IPS-18c (cell line): Measurements from ENCODE around the gene CASS4.

Experiments used
- H3K4me3 ChIP-seq: 2 replicates; pipeline ENCODE4 v1.7.0; 2013; ENCODE audit warnings: low read depth, mild to moderate bottlenecking, low read length, moderate library complexity; ENCODE audit not compliant: insufficient read depth
- H3K9me3 ChIP-seq: one replicate; pipeline ENCODE4 v1.6.1; 2013; ENCODE audit warnings: mild to moderate bottlenecking, low read length, moderate library complexity; ENCODE audit not compliant: control insufficient read depth, insufficient read depth

The CASS4 gene

GRCh38 chr20:56411759-56412472 lies at the start of gene CASS4:
CASS4 (plus strand) TSS chr20:56412260; CDS start chr20:56412459, 199 bp downstream.
- H3K4me3 ChIP-seq: no peak within 1 kb of the TSS
- H3K9me3 ChIP-seq: no peaks in the 10 kb centered on the region

GRCh38 chr20:56362833-56363413 lies 49.1 kb upstream of the CASS4 start:
- no peak overlapping the region for H3K4me3 ChIP-seq
- H3K9me3 ChIP-seq: no peaks in the 10 kb centered on the region

- H3K9me3 ChIP-seq: no peaks in the 10 kb centered on the region
- H3K4me3 ChIP-seq: no peak overlapping the region
Measured at GRCh38 chr20:56363491-56363890, 48.6 kb upstream of the CASS4 start.

GRCh38 chr20:56368351-56369134 lies 43.5 kb upstream of the CASS4 start:
- H3K4me3 ChIP-seq: no peak overlapping the region
- no peaks in the 10 kb centered on the region for H3K9me3 ChIP-seq

GRCh38 chr20:56369179-56369578 lies 42.9 kb upstream of the CASS4 start:
- Histone ChIP-seq H3K4me3 (no peak overlapping the region), H3K9me3 (no peaks in the 10 kb centered on the region)

GRCh38 chr20:56371977-56372376 lies 40.1 kb upstream of the CASS4 start:
- Histone ChIP-seq H3K9me3 (no peaks in the 10 kb centered on the region), H3K4me3 (no peak overlapping the region)

- no peaks in the 10 kb centered on the region for H3K9me3 ChIP-seq
- H3K4me3 ChIP-seq: no peak overlapping the region
Measured at GRCh38 chr20:56372850-56373249, 39.2 kb upstream of the CASS4 start.

- Histone ChIP-seq H3K9me3 (no peaks in the 10 kb centered on the region), H3K4me3 (no peak overlapping the region)
Measured at GRCh38 chr20:56373942-56374341, 38.1 kb upstream of the CASS4 start.

- Histone ChIP-seq H3K4me3 (no peak overlapping the region), H3K9me3 (no peaks in the 10 kb centered on the region)
Measured at GRCh38 chr20:56376331-56376730, 35.7 kb upstream of the CASS4 start.

- no peaks in the 10 kb centered on the region for H3K9me3 ChIP-seq
- no peak overlapping the region for H3K4me3 ChIP-seq
Measured at GRCh38 chr20:56378386-56378785, 33.7 kb upstream of the CASS4 start.

- Histone ChIP-seq H3K4me3 (no peak overlapping the region), H3K9me3 (no peaks in the 10 kb centered on the region)
Measured at GRCh38 chr20:56380375-56380774, 31.7 kb upstream of the CASS4 start.

- no peaks in the 10 kb centered on the region for H3K9me3 ChIP-seq
- H3K4me3 ChIP-seq: no peak overlapping the region
Measured at GRCh38 chr20:56381501-56381900, 30.6 kb upstream of the CASS4 start.

GRCh38 chr20:56382696-56383095 lies 29.4 kb upstream of the CASS4 start:
- Histone ChIP-seq H3K9me3 (no peaks in the 10 kb centered on the region), H3K4me3 (no peak overlapping the region)

GRCh38 chr20:56383334-56383733 lies 28.7 kb upstream of the CASS4 start:
- no peak overlapping the region for H3K4me3 ChIP-seq
- H3K9me3 ChIP-seq: no peaks in the 10 kb centered on the region

- H3K4me3 ChIP-seq: no peak overlapping the region
- no peaks in the 10 kb centered on the region for H3K9me3 ChIP-seq
Measured at GRCh38 chr20:56385130-56385529, 26.9 kb upstream of the CASS4 start.

- no peak overlapping the region for H3K4me3 ChIP-seq
Measured at GRCh38 chr20:56386219-56386618, 25.8 kb upstream of the CASS4 start.

GRCh38 chr20:56388882-56389281 lies 23.2 kb upstream of the CASS4 start:
- Histone ChIP-seq H3K4me3 (no peak overlapping the region), H3K9me3 (no peaks in the 10 kb centered on the region)

More at GRCh38 chr20:56386219-56386618, 25.8 kb upstream of the CASS4 start:
- no peaks in the 10 kb centered on the region for H3K9me3 ChIP-seq

- Histone ChIP-seq H3K9me3 (no peaks in the 10 kb centered on the region), H3K4me3 (no peak overlapping the region)
Measured at GRCh38 chr20:56389807-56390206, 22.3 kb upstream of the CASS4 start.
